Kidney (tissue), 22 donors: ENCODE measurements around the gene INSYN1. TPM values are rescaled to one million over a fixed set of nuclear protein-coding genes. Genes with fewer than 3 reads are reported as not detected.

Experiments
- DNase-seq, 5 donors: peaks; one replicate each; pipeline ENCODE4 v3.0.0-alpha.2; 2013 to 2020
- FAIRE-seq: peaks from 2 replicates; lab custom pipeline; 2012; peaks lifted over from hg19 to GRCh38; lab: Jason Lieb, UNC
- H3K27ac ChIP-seq, 2 donors: one replicate each; pipeline ENCODE4 v1.7.0; 2013; ENCODE audit warnings: low read depth in 2 of 2, low read length in 2 of 2, inconsistent platforms in 1 of 2
- H3K27me3 ChIP-seq: one replicate; pipeline ENCODE4 v1.7.1; 2013; ENCODE audit warnings: low read length, inconsistent platforms; ENCODE audit not compliant: control insufficient read depth, insufficient read depth
- H3K36me3 ChIP-seq, 3 donors: one replicate each; pipeline versions ENCODE4 v1.7.0 to v1.7.1; 2013; ENCODE audit warnings: low read length in 3 of 3, control low read depth in 1 of 3, inconsistent platforms in 1 of 3; ENCODE audit not compliant: insufficient read depth in 3 of 3, control insufficient read depth in 2 of 3
- H3K4me1 ChIP-seq, 3 donors: one replicate each; pipeline versions ENCODE4 v1.7.0 to v1.7.1; 2013; ENCODE audit warnings: low read length in 3 of 3, inconsistent platforms in 1 of 3, low read depth in 1 of 3; ENCODE audit not compliant: control insufficient read depth in 2 of 3, insufficient read depth in 2 of 3
- H3K4me3 ChIP-seq, 3 donors: one replicate each; pipeline versions ENCODE4 v1.7.0 to v1.8.1; 2013; ENCODE audit warnings: low read length in 3 of 3, control low read depth in 1 of 3, inconsistent platforms in 1 of 3
- H3K9ac ChIP-seq, 3 donors: one replicate each; pipeline versions ENCODE4 v1.7.0 to v1.7.1; 2013; ENCODE audit warnings: low read length in 3 of 3, control low read depth in 1 of 3, inconsistent platforms in 1 of 3
- H3K9me3 ChIP-seq, 3 donors: one replicate each; pipeline versions ENCODE4 v1.7.0 to v1.7.1; 2013; ENCODE audit warnings: low read length in 3 of 3, control low read depth in 1 of 3, inconsistent platforms in 1 of 3; ENCODE audit not compliant: control insufficient read depth in 2 of 3, insufficient read depth in 1 of 3
- intact Hi-C: fragments of 100-400 bp; cut with DNase I; formaldehyde crosslinking; loops from one replicate; pipeline ENCODE4 v1.11.1; 2022
- long read RNA-seq, 10 donors: library from polyadenylated mRNA in 1 of 10; unstranded in 1 of 10; transcript quantifications; one replicate each; pipeline ENCODE4 v2.0.0 and lab custom pipeline, GENCODE V29; 2021 to 2026
- polyA plus RNA-seq: library from polyadenylated mRNA; stranded (reverse); fragments of 350-450 nt; fragmentation: Illumina TruSeq; extraction: RNeasy Lipid Tissue Mini Kit (QIAGEN cat#74804); gene quantifications from one replicate; pipeline ENCODE4 v1.2.3, GENCODE V29; 2014; ENCODE audit warnings: low read depth, low replicate concordance; ENCODE audit not compliant: insufficient read depth
- total RNA-seq: library from RNA; stranded (reverse); fragmentation: NEBNext Ultra II Directional; extraction: Animal tissue kit (Norgen Biotek cat#: 25700); gene quantifications from one replicate; pipeline ENCODE4 v1.2.1, GENCODE V29; 2021
- TF ChIP-seq, protein P1 (sequence below): IDR thresholded peaks from 3 replicates; pipeline ENCODE4 v1.5.1; 2012; ENCODE audit warnings: mild to moderate bottlenecking, moderate library complexity, borderline replicate concordance; ENCODE audit not compliant: insufficient read depth; ENCODE audit errors: extremely low read depth
- donor health status: control.
- donor health status: control.
- donor health status: control.
- donor health status: control.
- donor health status: control.
- donor health status: DM: yes; HTN: yes; CAD: no.
- donor health status: Normal renal cell carcinoma (clear cell type).

INSYN1 gene, protein sequence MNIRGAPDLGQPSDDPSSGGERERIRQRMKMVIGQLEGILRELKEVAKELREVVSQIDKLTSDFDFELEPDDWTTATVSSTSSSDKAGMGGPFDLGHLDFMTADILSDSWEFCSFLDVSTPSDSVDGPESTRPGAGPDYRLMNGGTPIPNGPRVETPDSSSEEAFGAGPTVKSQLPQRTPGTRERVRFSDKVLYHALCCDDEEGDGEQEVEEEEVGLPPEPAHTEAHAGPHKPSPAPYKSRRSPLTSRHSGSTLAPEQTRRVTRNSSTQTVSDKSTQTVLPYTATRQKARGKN
- total RNA-seq, result 4.2 TPM
- 39.6 TPM for polyA plus RNA-seq
- long read RNA-seq, donor 1, full-length matches to known transcripts, result 7 of 12 reads
- long read RNA-seq, donor 1, partial matches to known transcripts, result 5 of 12 reads
- long read RNA-seq, donor 1, other reads (novel, unspliced or antisense), result 0 of 12 reads
- long read RNA-seq, donor 2, full-length matches to known transcripts, result 5 of 5 reads
- long read RNA-seq, donor 2, partial matches to known transcripts, result 0 of 5 reads
- long read RNA-seq, donor 2, other reads (novel, unspliced or antisense), result 0 of 5 reads
- long read RNA-seq, donor 3, full-length matches to known transcripts, result 7 of 7 reads
- long read RNA-seq, donor 3, partial matches to known transcripts, result 0 of 7 reads
- long read RNA-seq, donor 3, other reads (novel, unspliced or antisense), result 0 of 7 reads
- long read RNA-seq, donor 4, full-length matches to known transcripts, result 6 of 6 reads
- long read RNA-seq, donor 4, partial matches to known transcripts, result 0 of 6 reads
- long read RNA-seq, donor 4, other reads (novel, unspliced or antisense), result 0 of 6 reads
- long read RNA-seq, donor 5, result 0 reads
- long read RNA-seq, donor 6, full-length matches to known transcripts, result 7 of 7 reads
- long read RNA-seq, donor 6, partial matches to known transcripts, result 0 of 7 reads
- long read RNA-seq, donor 6, other reads (novel, unspliced or antisense), result 0 of 7 reads
- long read RNA-seq, donor 7, partial matches to known transcripts, result 0 of 3 reads
- long read RNA-seq, donor 7, other reads (novel, unspliced or antisense), result 3 of 3 reads
- long read RNA-seq, donor 8, result 0 reads
- long read RNA-seq, donor 9, full-length matches to known transcripts, result 6 of 6 reads
- long read RNA-seq, donor 9, partial matches to known transcripts, result 0 of 6 reads
- long read RNA-seq, donor 9, other reads (novel, unspliced or antisense), result 0 of 6 reads
- long read RNA-seq, donor 10, full-length matches to known transcripts, result 3 of 3 reads
- long read RNA-seq, donor 10, partial matches to known transcripts, result 0 of 3 reads
- long read RNA-seq, donor 10, other reads (novel, unspliced or antisense), result 0 of 3 reads

DNA sequence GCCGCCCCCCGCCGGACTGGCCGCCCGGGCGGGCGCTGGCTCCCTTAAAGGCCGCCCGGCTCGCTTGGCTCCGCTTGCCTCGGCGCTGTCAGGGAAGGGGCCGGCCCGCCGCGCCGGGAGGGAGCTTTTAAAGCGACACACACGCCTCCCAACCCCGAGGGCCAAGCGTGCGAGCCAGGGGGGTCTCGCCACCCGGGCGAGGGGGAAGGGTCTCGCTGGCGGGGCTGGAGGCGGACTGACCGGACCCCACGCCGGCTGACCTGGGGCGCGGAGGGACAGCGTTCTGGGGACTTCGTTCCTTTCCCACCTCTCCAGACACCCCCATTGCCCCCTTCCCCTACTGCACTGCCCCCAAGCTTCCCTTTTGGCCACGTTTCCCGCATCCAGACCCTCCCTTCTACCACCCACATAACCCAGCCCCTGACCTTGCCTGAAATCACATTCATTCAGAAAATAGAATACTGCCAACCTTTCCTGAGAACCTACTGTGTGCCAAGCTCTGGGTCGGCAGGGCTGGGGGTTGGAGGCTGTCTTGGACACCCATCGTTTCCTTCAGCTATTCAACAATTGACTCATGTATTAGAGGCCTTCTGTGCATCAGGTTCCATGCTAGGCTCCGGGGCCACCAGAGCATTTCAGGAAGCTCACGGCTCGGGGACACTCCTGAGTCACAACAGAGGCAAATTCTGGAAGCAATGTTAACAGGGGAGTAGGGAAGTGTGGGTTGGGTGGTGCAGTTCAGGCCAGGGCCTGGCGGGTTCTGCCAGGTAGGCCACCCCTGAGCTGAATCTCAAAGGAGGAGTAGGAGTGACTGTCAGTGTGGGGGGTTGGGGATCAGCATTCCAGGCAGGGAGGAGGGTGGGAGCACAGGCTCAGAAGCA is at the start of gene INSYN1:
INSYN1 (minus strand) TSS at position 102 of the 881 bp plus-strand sequence. CDS start 2,221 bp downstream, outside the sequence.
- no peaks in the 10 kb centered on the region for H3K36me3 ChIP-seq
- H3K4me1 ChIP-seq, result peaks cover 0 to 7% (median 0%) of the 10 kb centered on the region in 3 donors
- TF ChIP-seq, protein P1, sequence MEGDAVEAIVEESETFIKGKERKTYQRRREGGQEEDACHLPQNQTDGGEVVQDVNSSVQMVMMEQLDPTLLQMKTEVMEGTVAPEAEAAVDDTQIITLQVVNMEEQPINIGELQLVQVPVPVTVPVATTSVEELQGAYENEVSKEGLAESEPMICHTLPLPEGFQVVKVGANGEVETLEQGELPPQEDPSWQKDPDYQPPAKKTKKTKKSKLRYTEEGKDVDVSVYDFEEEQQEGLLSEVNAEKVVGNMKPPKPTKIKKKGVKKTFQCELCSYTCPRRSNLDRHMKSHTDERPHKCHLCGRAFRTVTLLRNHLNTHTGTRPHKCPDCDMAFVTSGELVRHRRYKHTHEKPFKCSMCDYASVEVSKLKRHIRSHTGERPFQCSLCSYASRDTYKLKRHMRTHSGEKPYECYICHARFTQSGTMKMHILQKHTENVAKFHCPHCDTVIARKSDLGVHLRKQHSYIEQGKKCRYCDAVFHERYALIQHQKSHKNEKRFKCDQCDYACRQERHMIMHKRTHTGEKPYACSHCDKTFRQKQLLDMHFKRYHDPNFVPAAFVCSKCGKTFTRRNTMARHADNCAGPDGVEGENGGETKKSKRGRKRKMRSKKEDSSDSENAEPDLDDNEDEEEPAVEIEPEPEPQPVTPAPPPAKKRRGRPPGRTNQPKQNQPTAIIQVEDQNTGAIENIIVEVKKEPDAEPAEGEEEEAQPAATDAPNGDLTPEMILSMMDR, result no peak
- no peak for FAIRE-seq
- intact Hi-C loops, result no loop called here
- no peak within 1 kb of the TSS for H3K27ac ChIP-seq
- H3K27me3 ChIP-seq, result no peaks in the 10 kb centered on the region
- H3K9ac ChIP-seq, result peak within 1 kb of the TSS in 1 of 3 donors; percentile 3
- peak in 4 of 5 donors; percentile 48 to 81 (median 74) for DNase-seq
- no peaks in the 10 kb centered on the region for H3K9me3 ChIP-seq
- peak within 1 kb of the TSS in 2 of 3 donors; percentile 20 to 39 for H3K4me3 ChIP-seq

DNA sequence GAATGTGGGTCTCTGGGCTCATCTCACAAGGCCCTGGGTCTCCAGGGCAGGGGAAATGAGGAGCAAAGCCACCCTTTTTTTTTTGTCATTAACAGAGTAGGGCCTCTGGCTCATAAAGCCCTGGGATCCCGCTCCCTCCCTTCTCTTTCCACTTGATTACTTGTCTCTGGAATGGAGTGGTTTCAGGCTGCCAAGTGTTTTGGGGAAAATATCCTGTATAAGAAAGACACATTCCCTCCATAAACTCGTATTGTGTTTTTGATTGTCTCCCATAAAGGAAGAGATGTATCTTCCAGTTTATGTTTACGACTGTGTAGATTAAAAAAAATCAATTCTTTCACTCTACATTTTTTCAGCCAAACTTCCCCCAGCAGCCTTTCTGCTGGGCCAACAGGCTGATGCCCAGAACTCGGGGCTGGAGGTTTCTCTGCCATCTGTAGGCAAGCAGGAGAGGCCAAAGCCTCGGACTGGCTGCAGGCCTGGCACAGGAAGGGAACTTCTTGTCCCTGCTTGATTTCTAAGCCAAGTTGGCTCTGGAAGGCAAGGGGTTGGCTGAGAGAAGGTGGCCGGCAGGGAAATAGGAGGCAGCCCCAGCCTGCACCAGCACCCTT is 49.4 kb upstream of the INSYN1 start:
- H3K36me3 ChIP-seq, result no peaks in the 10 kb centered on the region
- TF ChIP-seq, protein P1, result no peak
- H3K9ac ChIP-seq, result no peak overlapping the region
- H3K4me1 ChIP-seq, result no peaks in the 10 kb centered on the region
- FAIRE-seq (no peak), DNase-seq (peak in 1 of 5 donors; percentile 33)
- no peaks in the 10 kb centered on the region for H3K27me3 ChIP-seq
- H3K4me3 ChIP-seq, result no peak overlapping the region
- no peaks in the 10 kb centered on the region for H3K9me3 ChIP-seq
- H3K27ac ChIP-seq, result no peak overlapping the region
- intact Hi-C loops, result no loop called here
